ENCODE measurements around the gene IL19. TPM values are rescaled to one million over a fixed set of nuclear protein-coding genes. Genes with fewer than 3 reads are reported as not detected.

The IL19 gene
- total RNA-seq, 4 donors from 2014 or later = 0.76 TPM; not detected in 3

GRCh38 chr1:206832352-206832880 lies 61.8 kb downstream of the IL19 start:
- H3K27me3 ChIP-seq = no peaks in the 10 kb centered on the region
- intact Hi-C loops (cut with DNase I; ENCODE audit: low total_unique reads) = no loop called here

GRCh38 chr1:206833106-206833680 lies 62.6 kb downstream of the IL19 start:
- Histone ChIP-seq H3K27ac (no peak overlapping the region), H3K36me3 (no peaks in the 10 kb centered on the region), H3K9me3 (no peaks in the 10 kb centered on the region), H3K4me1 (no peaks in the 10 kb centered on the region), H3K4me3 (no peak overlapping the region), H3K27me3 (no peaks in the 10 kb centered on the region)
- DNase-seq = no peak
- intact Hi-C loops (cut with DNase I; ENCODE audit: low total_unique reads) = no loop called here
- TF ChIP-seq POLR2A (IDR thresholded peaks at IDR 0.05) (no peak), CTCF (IDR thresholded peaks at IDR 0.05) (no peak)

More at GRCh38 chr1:206832352-206832880, 61.8 kb downstream of the IL19 start:
- no peak for DNase-seq
- Histone ChIP-seq H3K36me3 (no peaks in the 10 kb centered on the region), H3K9me3 (no peaks in the 10 kb centered on the region), H3K4me3 (no peak overlapping the region), H3K27ac (no peak overlapping the region), H3K4me1 (no peaks in the 10 kb centered on the region)
- TF ChIP-seq POLR2A (IDR thresholded peaks at IDR 0.05) = no peak
- no peak for TF ChIP-seq CTCF (IDR thresholded peaks at IDR 0.05)

- Histone ChIP-seq H3K9me3 (no peaks in the 10 kb centered on the region), H3K36me3 (no peaks in the 10 kb centered on the region), H3K4me1 (no peaks in the 10 kb centered on the region), H3K27me3 (no peaks in the 10 kb centered on the region), H3K4me3 (no peak overlapping the region), H3K27ac (no peak overlapping the region)
- DNase-seq = no peak
- TF ChIP-seq POLR2A (IDR thresholded peaks at IDR 0.05) (no peak), CTCF (IDR thresholded peaks at IDR 0.05) (no peak)
- intact Hi-C loops (cut with DNase I; ENCODE audit: low total_unique reads) = no loop called here
Observed at GRCh38 chr1:206833801-206834200, 63.2 kb downstream of the IL19 start.

GRCh38 chr1:206834217-206834616 lies 63.6 kb downstream of the IL19 start:
- Histone ChIP-seq H3K36me3 (no peaks in the 10 kb centered on the region), H3K4me1 (no peaks in the 10 kb centered on the region), H3K27me3 (no peaks in the 10 kb centered on the region), H3K27ac (no peak overlapping the region), H3K9me3 (no peaks in the 10 kb centered on the region), H3K4me3 (no peak overlapping the region)
- no peak for TF ChIP-seq CTCF (IDR thresholded peaks at IDR 0.05)
- no peak for TF ChIP-seq POLR2A (IDR thresholded peaks at IDR 0.05)
- DNase-seq = no peak
- intact Hi-C loops (cut with DNase I; ENCODE audit: low total_unique reads) = no loop called here

- Histone ChIP-seq H3K36me3 (no peaks in the 10 kb centered on the region), H3K4me1 (no peaks in the 10 kb centered on the region), H3K4me3 (no peak overlapping the region), H3K9me3 (no peaks in the 10 kb centered on the region), H3K27me3 (no peaks in the 10 kb centered on the region), H3K27ac (no peak overlapping the region)
- intact Hi-C loops (cut with DNase I; ENCODE audit: low total_unique reads) = no loop called here
- TF ChIP-seq CTCF (IDR thresholded peaks at IDR 0.05) (no peak), POLR2A (IDR thresholded peaks at IDR 0.05) (no peak)
- DNase-seq = no peak
Observed at GRCh38 chr1:206834711-206835110, 64.1 kb downstream of the IL19 start.

Measured in uterus (tissue), 4 donors.